Adipocyte (in vitro differentiated cells): ENCODE data around the gene NOS1AP.
A peak's percentile ranks its signal among the peaks of the same experiment; 100 is the strongest.

Experiments used
- DNase-seq: peaks from one replicate; pipeline ENCODE4 v3.0.0-alpha.2; 2015; ENCODE audit warnings: low read depth
- H3K27me3 ChIP-seq: replicated peaks from 2 replicates; pipeline ENCODE4 v1.7.0; 2013; ENCODE audit warnings: mild to moderate bottlenecking, low read length, moderate library complexity; ENCODE audit not compliant: control insufficient read depth, insufficient read depth
- H3K36me3 ChIP-seq: 2 replicates; pipeline ENCODE4 v1.7.0; 2013; ENCODE audit warnings: low read length, mild to moderate bottlenecking, moderate library complexity; ENCODE audit not compliant: control insufficient read depth, insufficient read depth, severe bottlenecking
- H3K4me1 ChIP-seq: 2 replicates; pipeline ENCODE4 v1.7.0; 2013; ENCODE audit warnings: mild to moderate bottlenecking, low read length, moderate library complexity; ENCODE audit not compliant: control insufficient read depth, insufficient read depth
- H3K4me3 ChIP-seq: 2 replicates; pipeline ENCODE4 v1.7.0; 2013; ENCODE audit warnings: mild to moderate bottlenecking, low read length, moderate library complexity
- H3K9ac ChIP-seq: 2 replicates; pipeline ENCODE4 v1.7.0; 2013; ENCODE audit warnings: mild to moderate bottlenecking, low read length, moderate library complexity
- H3K9me3 ChIP-seq: 2 replicates; pipeline ENCODE4 v1.7.0; 2013; ENCODE audit warnings: mild to moderate bottlenecking, low read length, moderate library complexity; ENCODE audit not compliant: control insufficient read depth

NOS1AP gene

DNA sequence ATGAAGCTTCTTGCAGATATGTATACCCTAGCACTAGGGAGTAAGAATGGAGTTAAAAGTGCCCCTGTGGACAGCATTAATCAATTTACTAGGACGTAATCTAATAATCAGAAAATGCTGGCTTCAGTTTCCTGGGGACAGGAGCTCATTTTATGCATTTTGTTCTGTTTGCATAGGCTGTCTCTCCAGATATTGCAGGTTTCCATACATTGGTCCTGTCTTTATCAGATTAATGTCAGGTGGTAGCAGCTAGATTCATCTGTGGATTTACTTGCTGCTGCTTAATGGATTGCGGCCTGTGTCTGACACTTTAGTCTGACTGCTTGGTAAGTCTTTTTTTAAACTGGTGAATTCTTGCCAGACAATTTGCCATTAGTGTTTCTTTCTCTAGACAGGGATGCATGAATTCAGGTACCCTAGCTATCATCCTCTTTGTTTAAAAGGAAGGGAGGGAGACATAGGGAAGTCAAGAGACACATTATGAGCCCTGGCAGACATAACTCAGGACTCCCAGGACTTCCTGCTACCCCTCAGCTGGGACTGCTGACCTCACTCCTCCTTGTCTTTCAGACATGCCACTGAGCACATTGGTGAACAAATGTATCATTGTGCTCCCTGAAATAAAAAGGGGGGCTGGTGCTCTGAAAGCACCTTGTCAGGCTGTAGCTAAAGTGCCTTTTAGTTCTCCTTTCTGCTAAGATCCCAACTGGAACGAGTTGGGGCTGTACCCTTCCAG lies 47.7 kb downstream of the NOS1AP start:
- H3K4me1 ChIP-seq: no peaks in the 10 kb centered on the region
- no peak overlapping the region for H3K9ac ChIP-seq
- H3K36me3 ChIP-seq: no peaks in the 10 kb centered on the region
- DNase-seq: no peak
- H3K9me3 ChIP-seq: no peaks in the 10 kb centered on the region
- H3K27me3 ChIP-seq: peaks cover 39% of the 10 kb centered on the region
- H3K4me3 ChIP-seq: no peak overlapping the region

GRCh38 chr1:162118063-162118462 lies 48.6 kb downstream of the NOS1AP start:
- H3K4me1 ChIP-seq: no peaks in the 10 kb centered on the region
- no peaks in the 10 kb centered on the region for H3K36me3 ChIP-seq

DNA sequence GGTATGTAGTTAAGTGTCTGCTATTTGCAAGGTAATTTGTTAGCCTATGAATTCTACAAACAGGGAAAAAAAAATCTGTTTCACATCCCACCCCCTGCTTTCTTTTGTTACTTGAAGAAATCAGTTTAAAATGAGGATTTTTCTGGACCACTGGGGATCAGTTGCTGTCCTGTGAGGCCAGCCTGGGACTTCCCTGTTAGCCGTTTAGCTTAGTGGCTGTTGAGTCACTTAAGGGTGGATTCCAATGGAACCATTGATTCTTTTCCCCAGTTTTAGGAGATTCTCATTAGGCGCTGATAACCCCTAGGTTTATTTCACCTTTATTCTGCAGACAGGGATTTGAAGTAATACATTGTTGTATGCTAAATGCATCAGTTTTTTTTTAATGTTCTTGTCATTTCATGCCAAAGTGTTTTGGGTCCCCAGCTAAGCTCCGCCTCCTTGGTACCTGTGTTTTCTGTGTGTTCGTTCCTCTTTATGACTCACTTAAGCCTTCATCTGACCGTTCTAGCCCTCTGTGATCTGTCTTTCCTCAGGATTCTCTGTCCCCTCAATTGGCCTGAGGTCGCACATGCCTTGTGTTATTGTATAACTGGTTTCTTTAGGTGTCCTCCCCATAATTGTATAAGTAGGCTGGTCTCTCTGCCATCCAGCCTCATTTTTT lies 59.3 kb downstream of the NOS1AP start:
- Histone ChIP-seq H3K9ac (no peak overlapping the region), H3K36me3 (no peaks in the 10 kb centered on the region), H3K4me1 (no peaks in the 10 kb centered on the region), H3K4me3 (no peak overlapping the region), H3K27me3 (no peaks in the 10 kb centered on the region), H3K9me3 (peaks cover 2% of the 10 kb centered on the region)
- DNase-seq: no peak

More at GRCh38 chr1:162118063-162118462, 48.6 kb downstream of the NOS1AP start:
- Histone ChIP-seq H3K9me3 (no peaks in the 10 kb centered on the region), H3K9ac (no peak overlapping the region), H3K27me3 (peaks cover 39% of the 10 kb centered on the region), H3K4me3 (no peak overlapping the region)
- no peak for DNase-seq

DNA sequence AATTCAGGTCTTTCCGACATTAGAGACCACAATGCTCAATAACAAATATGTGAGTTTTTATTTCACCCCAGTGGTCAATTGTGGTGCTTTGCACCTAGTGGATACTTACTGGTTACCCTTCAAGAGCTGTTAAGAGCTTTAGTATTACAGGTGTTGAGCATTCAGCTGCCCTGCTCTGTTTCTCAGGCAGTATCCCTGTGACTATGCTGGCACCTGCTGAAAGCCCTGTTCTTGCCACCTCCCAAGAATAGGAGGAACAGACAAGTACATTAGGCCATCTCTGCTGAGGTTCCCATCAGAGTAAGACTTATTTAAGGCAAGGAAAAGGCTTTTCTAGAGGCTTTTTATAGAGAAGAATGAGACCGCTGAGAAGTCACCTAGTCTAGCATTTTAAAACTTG lies 60.8 kb downstream of the NOS1AP start:
- Histone ChIP-seq H3K9me3 (peaks cover 1% of the 10 kb centered on the region), H3K4me1 (no peaks in the 10 kb centered on the region), H3K9ac (no peak overlapping the region), H3K36me3 (no peaks in the 10 kb centered on the region), H3K4me3 (no peak overlapping the region), H3K27me3 (no peaks in the 10 kb centered on the region)
- DNase-seq: no peak

- H3K4me3 ChIP-seq: no peak overlapping the region
- H3K9me3 ChIP-seq: no peaks in the 10 kb centered on the region
- no peaks in the 10 kb centered on the region for H3K27me3 ChIP-seq
- no peak overlapping the region for H3K9ac ChIP-seq
- H3K36me3 ChIP-seq: no peaks in the 10 kb centered on the region
- no peak for DNase-seq
- H3K4me1 ChIP-seq: peaks cover 4% of the 10 kb centered on the region
Measured at GRCh38 chr1:162131400-162132321, 62.2 kb downstream of the NOS1AP start.

GRCh38 chr1:162133566-162133965 lies 64.1 kb downstream of the NOS1AP start:
- H3K4me3 ChIP-seq: no peak overlapping the region
- H3K9ac ChIP-seq: no peak overlapping the region
- H3K4me1 ChIP-seq: peaks cover 13% of the 10 kb centered on the region
- no peaks in the 10 kb centered on the region for H3K27me3 ChIP-seq
- H3K9me3 ChIP-seq: no peaks in the 10 kb centered on the region
- no peaks in the 10 kb centered on the region for H3K36me3 ChIP-seq
- peak; percentile 29 for DNase-seq

DNA sequence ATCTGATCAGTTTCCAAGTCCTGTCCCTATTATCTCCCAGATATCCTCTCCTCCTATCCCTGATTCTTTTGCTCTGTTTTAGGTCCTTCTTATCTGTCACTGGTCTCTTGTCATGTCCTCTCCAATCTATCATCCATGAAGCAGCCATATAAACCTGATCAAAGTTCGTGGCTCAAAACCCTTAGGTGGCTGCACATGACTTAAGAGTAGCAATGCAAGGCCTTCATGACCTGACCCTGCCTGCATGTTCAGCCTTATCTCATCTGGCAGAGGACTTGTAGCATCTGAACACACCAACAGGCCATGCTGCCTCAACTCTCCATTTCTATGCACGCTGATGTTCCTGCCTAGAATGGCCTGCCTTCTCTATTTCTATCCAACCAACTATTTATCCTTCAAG lies 65.2 kb downstream of the NOS1AP start:
- H3K4me3 ChIP-seq: no peak overlapping the region
- peaks cover 13% of the 10 kb centered on the region for H3K4me1 ChIP-seq
- no peak overlapping the region for H3K9ac ChIP-seq
- H3K36me3 ChIP-seq: no peaks in the 10 kb centered on the region
- H3K27me3 ChIP-seq: no peaks in the 10 kb centered on the region
- H3K9me3 ChIP-seq: no peaks in the 10 kb centered on the region
- DNase-seq: no peak

DNA sequence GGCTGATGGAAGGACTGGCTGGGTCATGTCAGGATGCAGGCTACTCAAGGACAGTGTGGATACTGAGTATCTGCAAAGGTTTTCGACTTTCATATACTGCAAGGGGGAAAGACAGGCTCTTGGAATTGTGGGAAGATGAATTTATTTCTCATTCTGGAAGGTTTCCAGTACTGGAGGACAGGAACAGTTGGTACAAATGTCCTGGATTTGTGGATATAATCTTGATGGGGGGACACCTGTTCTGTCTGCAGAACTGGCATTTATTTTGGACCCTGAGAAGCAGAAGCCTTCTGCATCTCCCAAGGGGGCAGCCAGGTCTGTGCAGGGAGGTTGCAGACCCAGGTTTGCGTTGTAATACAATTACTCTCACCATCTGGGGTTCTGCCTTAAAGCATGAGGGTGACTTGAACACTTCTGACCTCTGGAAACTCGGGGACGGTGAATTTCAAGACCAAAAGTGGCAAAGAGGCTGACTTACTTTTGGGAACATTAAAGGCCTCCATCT lies 65.8 kb downstream of the NOS1AP start:
- no peaks in the 10 kb centered on the region for H3K9me3 ChIP-seq
- H3K4me3 ChIP-seq: no peak overlapping the region
- DNase-seq: no peak
- no peaks in the 10 kb centered on the region for H3K36me3 ChIP-seq
- peaks cover 13% of the 10 kb centered on the region for H3K4me1 ChIP-seq
- no peak overlapping the region for H3K9ac ChIP-seq
- no peaks in the 10 kb centered on the region for H3K27me3 ChIP-seq

DNA sequence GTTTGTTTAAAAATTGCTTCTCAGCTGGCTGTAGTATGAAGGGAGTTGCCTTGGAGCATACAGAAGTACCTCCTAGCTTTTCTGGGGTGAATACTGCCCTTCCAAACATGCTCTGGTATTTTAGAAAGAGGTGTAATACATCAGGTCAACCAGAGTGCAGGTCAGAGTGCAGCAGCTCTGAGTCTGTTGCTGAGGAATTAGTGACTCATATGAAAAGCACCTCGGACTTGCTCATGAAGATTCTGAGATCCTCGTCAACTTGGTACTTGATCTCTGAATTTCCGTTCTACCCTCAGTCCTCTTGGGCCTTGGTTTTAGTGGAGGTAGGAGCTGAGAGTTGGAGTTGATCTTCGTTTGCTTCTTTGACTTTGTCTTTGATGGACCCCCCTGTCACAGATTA lies 67.3 kb downstream of the NOS1AP start:
- Histone ChIP-seq H3K9me3 (no peaks in the 10 kb centered on the region), H3K36me3 (no peaks in the 10 kb centered on the region), H3K4me3 (no peak overlapping the region), H3K4me1 (peaks cover 15% of the 10 kb centered on the region), H3K27me3 (no peaks in the 10 kb centered on the region), H3K9ac (no peak overlapping the region)
- peak; percentile 76 for DNase-seq

DNA sequence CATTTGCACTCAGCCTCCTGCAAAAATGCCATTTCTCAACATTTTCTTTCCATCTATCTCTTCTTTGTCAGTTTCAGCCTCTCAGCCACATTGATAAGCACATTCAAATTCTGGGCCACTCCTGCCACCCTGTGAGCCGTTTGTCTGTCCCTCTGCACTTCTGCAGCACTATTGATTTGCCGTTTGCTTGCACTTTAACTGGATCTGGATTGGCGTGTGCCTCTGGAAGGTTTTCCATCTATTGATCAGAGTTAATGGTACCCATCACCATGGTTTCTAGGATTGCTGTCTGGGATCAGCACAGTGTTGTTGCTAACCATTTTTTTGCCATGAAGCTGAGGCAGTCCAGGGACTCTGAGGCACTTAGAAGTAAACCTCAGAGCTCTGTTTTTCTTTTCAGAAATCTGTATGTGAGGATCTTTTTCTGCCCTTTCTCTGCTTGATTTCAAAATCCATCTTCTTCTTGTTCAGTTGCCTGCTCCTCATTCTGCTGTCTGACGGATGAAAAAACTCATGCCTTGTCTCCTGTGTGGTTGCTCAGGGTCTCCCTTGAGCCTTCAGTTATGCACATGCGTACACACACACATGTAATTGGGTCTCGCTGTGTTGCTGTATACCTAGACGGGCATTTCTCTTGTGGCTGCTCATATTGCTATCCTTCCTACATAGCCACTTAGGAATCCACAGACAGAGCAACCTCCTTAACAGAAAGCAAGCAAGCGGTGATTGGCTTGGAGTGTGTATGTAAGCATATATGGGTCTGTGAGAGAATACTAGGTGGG lies 67.9 kb downstream of the NOS1AP start:
- Histone ChIP-seq H3K9me3 (no peaks in the 10 kb centered on the region), H3K4me1 (peaks cover 15% of the 10 kb centered on the region), H3K36me3 (no peaks in the 10 kb centered on the region), H3K9ac (no peak overlapping the region), H3K4me3 (no peak overlapping the region), H3K27me3 (no peaks in the 10 kb centered on the region)
- peak; percentile 7 for DNase-seq
